HG03103 (cell line): ENCODE data around the gene VASP.

ENCODE experiments used
- ATAC-seq: cut with Tn5 transposase; IDR thresholded peaks from one replicate; pipeline ENCODE4 v1.9.1; 2021; ENCODE audit warnings: low read depth; ENCODE audit not compliant: unreplicated experiment

VASP gene

GRCh38 chr19:45506989-45507871, at the start of gene VASP:
Gene VASP, plus strand, starts transcription at chr19:45507479. Its CDS starts 293 bp downstream, at chr19:45507772.
- ATAC-seq: peak; percentile 34

DNA sequence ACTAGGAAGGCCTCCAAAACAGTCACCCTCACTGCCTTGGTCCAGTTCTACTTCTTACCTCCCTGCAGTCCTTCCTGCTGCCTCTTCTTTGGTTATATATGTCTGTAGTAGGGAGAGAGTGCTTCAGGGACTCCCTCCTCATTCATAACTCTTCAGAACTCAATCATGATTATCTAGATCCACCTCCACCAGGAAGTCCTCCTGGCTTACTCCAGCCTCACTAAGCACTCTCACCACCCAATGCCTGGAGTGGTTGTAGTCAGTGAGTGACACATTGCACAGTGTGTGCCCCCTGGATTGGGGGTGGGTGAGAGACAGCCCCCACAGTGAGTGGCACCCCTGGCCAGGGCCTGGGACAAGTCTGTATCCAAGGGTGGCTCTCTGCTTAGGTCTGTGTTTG, 49.5 kb upstream of the VASP start:
- no peak for ATAC-seq

GRCh38 chr19:45460807-45461347, 46.4 kb upstream of the VASP start:
- ATAC-seq: no peak

- no peak for ATAC-seq
Measured at GRCh38 chr19:45462174-45462573, 45.1 kb upstream of the VASP start.

- ATAC-seq: no peak
Measured at GRCh38 chr19:45463241-45463640, 44.0 kb upstream of the VASP start.

GRCh38 chr19:45464274-45464673, 43.0 kb upstream of the VASP start:
- no peak for ATAC-seq

GRCh38 chr19:45464852-45465441, 42.3 kb upstream of the VASP start:
- ATAC-seq: no peak

- ATAC-seq: no peak
Measured at GRCh38 chr19:45467115-45467455, 40.2 kb upstream of the VASP start.

DNA sequence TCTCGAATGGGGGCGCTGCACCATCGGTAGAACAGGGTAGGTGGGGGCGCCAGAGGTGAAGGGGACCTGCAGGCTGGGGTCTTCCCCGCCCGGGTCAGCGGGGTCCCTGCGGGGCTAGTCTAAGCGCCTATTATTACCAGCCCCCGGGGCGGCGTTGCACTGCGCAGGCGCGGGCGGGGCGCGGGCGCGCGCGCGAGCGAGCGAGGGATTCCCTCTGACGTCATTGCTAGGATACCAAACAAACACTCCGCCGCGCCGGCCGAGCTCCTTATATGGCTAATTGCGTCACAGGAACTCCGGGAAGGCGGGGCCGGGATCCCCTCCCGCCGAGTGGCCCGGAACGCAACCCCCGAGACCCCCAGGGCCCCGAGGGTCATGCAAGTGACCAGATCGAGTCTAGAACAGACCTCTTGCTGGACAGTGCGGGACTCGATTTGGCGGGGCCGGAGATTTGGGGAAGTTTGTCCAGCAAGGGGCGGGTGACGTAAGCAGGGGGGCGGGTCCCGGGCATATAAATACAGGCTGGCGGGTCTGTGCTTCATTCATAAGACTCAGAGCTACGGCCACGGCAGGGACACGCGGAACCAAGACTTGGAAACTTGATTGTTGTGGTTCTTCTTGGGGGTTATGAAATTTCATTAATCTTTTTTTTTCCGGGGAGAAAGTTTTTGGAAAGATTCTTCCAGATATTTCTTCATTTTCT, 39.7 kb upstream of the VASP start, which contains the start of gene FOSB:
FOSB (plus strand) TSS at position 541 of the 703 bp plus-strand sequence. CDS start 591 bp downstream, outside the sequence.
- ATAC-seq: peak; percentile 33

DNA sequence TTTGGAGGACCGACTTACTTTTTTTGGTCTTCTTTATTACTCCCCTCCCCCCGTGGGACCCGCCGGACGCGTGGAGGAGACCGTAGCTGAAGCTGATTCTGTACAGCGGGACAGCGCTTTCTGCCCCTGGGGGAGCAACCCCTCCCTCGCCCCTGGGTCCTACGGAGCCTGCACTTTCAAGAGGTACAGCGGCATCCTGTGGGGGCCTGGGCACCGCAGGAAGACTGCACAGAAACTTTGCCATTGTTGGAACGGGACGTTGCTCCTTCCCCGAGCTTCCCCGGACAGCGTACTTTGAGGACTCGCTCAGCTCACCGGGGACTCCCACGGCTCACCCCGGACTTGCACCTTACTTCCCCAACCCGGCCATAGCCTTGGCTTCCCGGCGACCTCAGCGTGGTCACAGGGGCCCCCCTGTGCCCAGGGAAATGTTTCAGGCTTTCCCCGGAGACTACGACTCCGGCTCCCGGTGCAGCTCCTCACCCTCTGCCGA, 39.1 kb upstream of the VASP start:
- no peak for ATAC-seq

DNA sequence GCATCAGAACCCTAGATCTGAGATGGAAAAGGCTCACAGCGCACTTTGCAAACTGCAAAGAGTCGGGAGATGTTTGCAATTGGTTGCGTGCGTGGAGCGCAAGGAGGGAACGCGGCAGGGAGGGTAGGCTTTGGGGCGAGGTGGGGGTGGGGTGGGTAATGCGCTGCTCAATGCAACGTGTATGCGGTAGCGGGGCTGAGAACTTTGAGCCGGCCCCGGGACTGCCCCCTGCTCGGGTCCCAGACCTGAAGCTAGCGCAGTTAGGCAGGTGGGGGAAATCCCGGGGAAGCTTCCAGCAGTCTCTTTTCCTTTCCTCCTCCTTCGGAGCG, 38.5 kb upstream of the VASP start:
- ATAC-seq: peak; percentile 12

DNA sequence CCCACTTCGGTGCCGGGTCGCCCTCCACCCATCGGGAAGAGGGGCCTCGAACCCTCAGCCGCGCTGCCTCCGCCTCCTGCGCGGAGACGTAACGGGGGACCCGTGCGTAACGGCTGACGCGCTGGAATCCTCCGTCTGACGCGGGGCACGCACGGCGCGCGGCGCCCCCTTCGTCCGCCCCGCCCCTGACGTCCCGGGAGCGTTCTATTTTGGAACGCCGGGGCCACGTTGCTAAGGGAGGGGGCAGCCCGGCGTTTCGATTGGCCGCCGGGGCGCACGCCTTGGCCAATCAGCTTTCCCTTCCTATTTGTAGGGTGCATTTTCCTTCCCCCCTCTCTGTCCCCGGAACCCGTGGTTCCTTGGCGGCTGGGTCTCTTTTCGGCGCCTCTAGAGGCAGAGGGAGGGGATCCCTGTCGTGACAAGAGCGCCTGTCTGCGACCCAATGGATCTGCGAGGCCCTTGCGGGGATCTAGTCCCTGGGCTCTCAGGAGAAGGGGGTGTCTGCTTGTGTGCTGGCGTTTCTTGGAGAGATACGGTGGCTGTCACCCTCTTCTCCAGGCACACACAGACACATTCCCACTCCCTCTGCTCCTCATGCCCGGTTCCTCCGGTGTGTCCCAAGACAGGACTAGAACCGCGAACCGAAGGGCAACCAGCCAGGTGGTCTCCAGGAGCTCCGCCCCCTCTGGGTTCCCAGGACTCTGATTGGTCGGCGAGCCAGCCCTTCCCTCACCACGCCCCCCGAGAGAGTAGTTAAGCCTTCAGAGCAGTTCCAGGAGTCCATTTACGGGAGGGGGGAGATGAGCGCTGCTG, 37.9 kb upstream of the VASP start:
- peak; percentile 54 for ATAC-seq

- ATAC-seq: no peak
Measured at GRCh38 chr19:45469945-45470761, 37.1 kb upstream of the VASP start.

- ATAC-seq: no peak
Measured at GRCh38 chr19:45470762-45471081, 36.6 kb upstream of the VASP start.

DNA sequence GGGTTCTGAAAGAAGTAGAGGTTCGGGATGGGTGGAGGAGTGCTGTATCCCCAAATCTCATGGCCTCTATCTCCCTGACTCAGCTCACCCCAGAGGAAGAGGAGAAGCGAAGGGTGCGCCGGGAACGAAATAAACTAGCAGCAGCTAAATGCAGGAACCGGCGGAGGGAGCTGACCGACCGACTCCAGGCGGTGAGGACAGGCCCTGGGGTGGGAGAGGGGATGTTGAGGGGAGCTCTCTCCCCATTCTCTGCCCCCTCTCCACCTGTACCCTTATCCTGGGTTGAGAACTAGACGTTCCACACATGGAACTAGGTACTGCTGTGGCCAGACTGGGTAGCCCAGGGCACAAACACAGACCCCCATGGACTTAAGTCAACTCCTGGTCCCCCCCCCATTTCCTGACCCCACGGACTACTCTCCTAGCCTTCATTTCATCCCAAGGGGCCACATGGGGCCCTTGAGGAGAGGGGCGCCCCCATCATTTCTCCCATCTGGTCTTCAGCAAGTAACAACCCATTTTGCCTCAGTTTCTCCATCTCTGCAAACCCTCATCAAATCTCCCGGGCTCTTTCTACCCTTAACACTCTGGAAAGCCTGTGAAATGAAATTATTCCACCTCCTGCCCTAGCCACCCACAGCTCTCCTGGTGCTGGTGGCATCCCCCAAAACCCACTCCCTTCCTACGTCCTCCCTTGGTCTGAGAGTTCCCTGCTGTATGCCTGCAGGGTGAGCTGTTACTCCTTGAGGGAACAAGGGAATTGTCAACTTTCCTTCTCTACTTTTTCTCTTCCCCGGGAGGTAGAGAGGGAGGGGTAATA, 36.0 kb upstream of the VASP start:
- no peak for ATAC-seq

- ATAC-seq: no peak
Measured at GRCh38 chr19:45471931-45472562, 35.2 kb upstream of the VASP start.

- ATAC-seq: no peak
Measured at GRCh38 chr19:45472563-45473366, 34.5 kb upstream of the VASP start.

DNA sequence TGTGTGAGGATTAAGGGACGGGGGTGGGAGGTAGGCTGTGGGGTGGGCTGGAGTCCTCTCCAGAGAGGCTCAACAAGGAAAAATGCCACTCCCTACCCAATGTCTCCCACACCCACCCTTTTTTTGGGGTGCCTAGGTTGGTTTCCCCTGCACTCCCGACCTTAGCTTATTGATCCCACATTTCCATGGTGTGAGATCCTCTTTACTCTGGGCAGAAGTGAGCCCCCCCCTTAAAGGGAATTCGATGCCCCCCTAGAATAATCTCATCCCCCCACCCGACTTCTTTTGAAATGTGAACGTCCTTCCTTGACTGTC, 34.0 kb upstream of the VASP start:
- no peak for ATAC-seq
